GM12865 (cell line): Measurements from ENCODE around the gene LGR6.

Source experiments
- DNase-seq: peaks from one replicate; pipeline ENCODE4 v3.0.0; 2010; ENCODE audit warnings: low read depth
- H3K4me3 ChIP-seq: 2 replicates; pipeline ENCODE4 v1.5.1; 2011; ENCODE audit warnings: mild to moderate bottlenecking, low read depth, low read length, control low read depth
- CTCF ChIP-seq: IDR thresholded peaks from 2 replicates; pipeline ENCODE4 v1.5.1; 2011; ENCODE audit warnings: low read length, control low read depth, low read depth, inconsistent platforms; ENCODE audit not compliant: insufficient read depth; ENCODE audit errors: missing control alignments

The LGR6 gene

GRCh38 chr1:202159534-202160371 is 33.8 kb upstream of the LGR6 start:
- no peak for TF ChIP-seq CTCF
- H3K4me3 ChIP-seq = peak overlapping the region; percentile 82
- peak; percentile 81 for DNase-seq

- DNase-seq = peak; percentile 87
- TF ChIP-seq CTCF = peak; percentile 52
- H3K4me3 ChIP-seq = peak within 1 kb of the TSS; percentile 82
Observed at GRCh38 chr1:202160377-202160940, 33.1 kb upstream of the LGR6 start, which contains the start of gene PTPN7. TSS of gene PTPN7 (minus strand) at chr1:202160602. CDS start at chr1:202159402, 1,200 bp downstream.

DNA sequence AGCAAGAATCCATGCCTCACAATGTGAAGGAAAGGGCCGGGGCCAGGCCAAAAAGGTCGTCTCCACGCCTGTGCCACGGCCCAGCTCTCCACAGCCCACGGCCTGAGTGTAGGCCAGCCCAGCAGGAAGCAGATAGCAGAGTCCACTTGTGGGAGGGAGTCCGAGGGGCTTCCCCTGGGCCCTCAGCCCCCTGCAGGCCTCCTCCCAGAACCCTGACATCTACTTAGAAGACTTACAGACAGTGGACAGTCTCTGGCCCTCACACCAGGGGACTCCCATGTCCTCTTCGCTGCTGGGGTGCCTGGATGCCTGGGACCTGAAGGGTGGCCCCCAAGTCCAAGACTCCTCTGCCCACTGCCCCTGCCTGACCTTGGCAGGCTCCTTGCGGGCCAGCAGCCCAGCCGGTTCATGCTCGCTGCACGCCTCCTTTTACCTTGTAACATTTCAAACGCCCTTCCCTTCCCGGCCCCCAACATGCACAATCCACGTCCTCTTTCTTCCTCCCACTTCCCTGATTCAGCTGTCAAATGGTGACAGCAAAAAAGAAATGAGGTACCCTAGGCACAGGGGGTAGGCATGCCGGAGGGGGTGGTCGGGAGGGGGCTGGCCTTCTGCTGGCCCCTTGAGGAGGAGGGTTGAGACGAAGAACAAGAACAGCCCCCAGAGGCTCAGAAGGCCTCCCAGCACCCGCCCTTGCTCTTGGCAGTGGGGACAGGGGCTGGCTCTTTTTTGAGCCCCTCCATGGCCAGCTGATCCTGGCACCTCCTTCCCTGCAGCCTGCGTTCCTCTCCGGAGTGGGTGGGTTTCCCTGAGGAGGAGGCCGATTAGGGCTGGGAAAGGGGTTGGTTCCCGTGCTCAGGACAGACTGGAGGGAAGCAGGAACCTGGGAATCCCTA is 32.2 kb upstream of the LGR6 start:
- H3K4me3 ChIP-seq = peak overlapping the region; percentile 82
- no peak for DNase-seq
- no peak for TF ChIP-seq CTCF

DNA sequence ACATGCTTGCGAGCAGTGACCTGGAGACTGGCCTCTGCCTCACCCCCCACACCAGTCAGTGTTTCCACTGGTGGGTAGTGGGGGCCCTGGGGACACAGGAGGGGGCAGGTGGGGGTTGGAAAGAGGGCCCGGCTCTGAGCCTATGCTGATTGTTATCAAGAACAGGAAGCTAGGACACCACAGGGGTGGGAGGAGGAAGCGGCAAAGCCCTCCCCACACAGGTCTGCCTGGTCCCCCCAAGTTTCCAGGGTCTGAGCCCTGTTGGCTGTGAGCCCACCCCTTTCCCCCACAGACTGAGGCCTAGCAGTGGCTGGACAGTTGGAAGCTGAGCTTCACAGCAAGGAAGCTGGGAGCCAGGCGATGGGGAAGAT is 31.6 kb upstream of the LGR6 start:
- H3K4me3 ChIP-seq = peak overlapping the region; percentile 10; the same call in 1 of the 2 replicates
- DNase-seq = peak; percentile 69
- no peak for TF ChIP-seq CTCF

DNA sequence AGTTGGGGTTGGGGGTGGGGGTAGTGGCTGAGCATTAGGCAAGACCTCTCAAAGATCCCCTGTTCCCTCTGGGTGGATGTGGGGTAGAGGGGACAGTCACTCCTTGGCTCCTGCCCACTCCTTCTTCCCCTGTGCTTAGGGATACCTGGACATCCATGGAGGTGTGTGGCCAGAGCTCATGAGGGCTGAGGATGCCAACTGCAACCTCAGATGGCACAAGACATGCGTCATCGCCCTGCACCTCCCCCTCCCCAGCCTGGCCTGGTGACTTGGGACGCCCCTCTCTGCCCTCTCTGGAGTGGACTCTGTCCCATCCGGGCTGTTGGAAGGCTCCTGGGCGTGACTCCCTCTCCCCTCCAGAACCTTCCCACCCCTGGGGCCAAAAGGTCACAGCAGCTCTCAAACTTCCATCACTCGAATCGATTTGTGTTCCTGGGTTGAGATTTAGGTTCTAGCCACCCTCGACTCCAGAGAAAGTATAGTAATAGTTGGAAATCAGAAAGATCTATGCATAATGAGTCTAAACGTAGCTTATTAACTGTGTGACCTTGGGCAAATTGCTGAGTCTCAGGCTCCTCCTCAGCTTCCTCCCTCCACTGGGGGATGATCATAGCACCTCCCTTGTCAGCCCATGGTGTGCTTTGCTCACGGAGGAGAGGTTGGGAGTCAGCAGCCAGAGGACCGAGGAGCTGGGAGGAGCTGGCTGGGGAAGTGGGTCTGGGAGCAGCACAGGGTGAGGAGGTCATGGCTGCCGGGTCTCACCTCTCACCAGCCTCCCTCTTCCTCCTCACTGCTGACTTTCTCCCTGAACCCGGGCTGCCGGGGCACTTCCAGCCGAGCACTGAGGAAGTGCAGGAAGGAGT is 30.9 kb upstream of the LGR6 start:
- H3K4me3 ChIP-seq = no peak overlapping the region
- no peak for DNase-seq
- no peak for TF ChIP-seq CTCF
